SK-N-MC (cell line): ENCODE measurements around the gene OR5H14.
"Not testable (repeated sequence)": the region's sequence is repeated elsewhere in the genome, so short reads cannot be mapped to it uniquely, and the experiment has no call there.

ENCODE experiments used
- DNase-seq: peaks from one replicate; pipeline ENCODE4 v3.0.0-alpha.2; 2011; ENCODE audit warnings: low read depth, low spot score
- H3K27ac ChIP-seq: fragments of 200-600 bp; sonication (generic); 2 replicates; pipeline ENCODE4 v1.5.1; 2016; ENCODE audit warnings: mixed run types
- H3K36me3 ChIP-seq: fragments of 200-600 bp; sonication (generic); 2 replicates; pipeline ENCODE4 v1.6.1; 2017; ENCODE audit warnings: antibody characterized with exemption, low read length, mixed read lengths; ENCODE audit not compliant: insufficient read depth
- H3K4me3 ChIP-seq: fragments of 200-600 bp; sonication (generic); 2 replicates; pipeline ENCODE4 v1.5.1; 2016
- H3K9ac ChIP-seq: fragments of 200-600 bp; sonication (generic); 2 replicates; pipeline ENCODE4 v1.8.0; 2017; ENCODE audit warnings: mixed run types, mixed read lengths; ENCODE audit not compliant: insufficient read length
- H3K9me3 ChIP-seq: fragments of 200-600 bp; sonication (generic); 2 replicates; pipeline ENCODE4 v1.6.1; 2017; ENCODE audit warnings: low read depth, mild to moderate bottlenecking, antibody characterized with exemption, low read length, moderate library complexity, mixed read lengths
- EZH2 ChIP-seq: fragments of 200-600 bp; sonication (generic); IDR thresholded peaks from one replicate; pipeline ENCODE4 v1.6.1; 2017; ENCODE audit warnings: antibody characterized with exemption
- FOXP2 ChIP-seq: optimal IDR thresholded peaks from 2 replicates; pipeline ENCODE3; 2011; ENCODE audit warnings: mild to moderate bottlenecking, moderate library complexity; ENCODE audit not compliant: insufficient read depth; ENCODE audit errors: extremely low read length, control extremely low read depth
- POLR2AphosphoS5 ChIP-seq: IDR thresholded peaks from 2 replicates; pipeline ENCODE4 v1.6.1; 2012; ENCODE audit warnings: mild to moderate bottlenecking, low read depth, low read length, borderline replicate concordance

Gene OR5H14

DNA sequence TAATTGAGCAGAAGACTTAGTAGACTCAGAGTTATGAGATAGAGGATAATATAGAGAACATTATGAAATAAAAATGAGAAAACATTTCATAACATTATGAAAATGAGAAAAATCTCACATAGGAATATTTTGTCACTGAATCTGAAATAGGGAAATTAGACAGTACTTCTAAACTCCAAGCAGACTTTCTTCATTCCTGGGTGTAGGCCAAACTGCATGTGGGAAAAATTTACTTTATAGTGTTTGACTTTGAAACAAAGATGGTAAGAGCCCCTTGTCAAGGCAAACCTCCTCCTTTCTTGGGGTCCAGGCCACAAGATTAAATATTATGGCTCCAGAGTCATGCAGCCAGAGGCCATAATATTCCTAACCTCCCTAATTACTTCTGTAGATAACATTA lies 6.7 kb upstream of the OR5H14 start:
- Histone ChIP-seq H3K27ac (no peak overlapping the region), H3K9ac (no peak overlapping the region), H3K36me3 (no peaks in the 10 kb centered on the region), H3K9me3 (no peaks in the 10 kb centered on the region), H3K4me3 (no peak overlapping the region)
- no peak for DNase-seq
- TF ChIP-seq POLR2AphosphoS5 = no peak
- TF ChIP-seq EZH2 = no peak
- TF ChIP-seq FOXP2 = no peak

- DNase-seq = no peak
- Histone ChIP-seq H3K9ac (no peak overlapping the region), H3K9me3 (no peaks in the 10 kb centered on the region), H3K36me3 (no peaks in the 10 kb centered on the region), H3K4me3 (no peak overlapping the region), H3K27ac (no peak overlapping the region)
- TF ChIP-seq FOXP2 (no peak), EZH2 (no peak), POLR2AphosphoS5 (no peak)
Measured at GRCh38 chr3:98148751-98149150, 1.5 kb downstream of the OR5H14 start.

GRCh38 chr3:98149456-98149855 lies 2.2 kb downstream of the OR5H14 start:
- not testable (repeated sequence) for H3K9me3 ChIP-seq, H3K9ac ChIP-seq, H3K36me3 ChIP-seq, DNase-seq, H3K27ac ChIP-seq, H3K4me3 ChIP-seq

- Histone ChIP-seq H3K9ac (no peak overlapping the region), H3K4me3 (no peak overlapping the region), H3K36me3 (no peaks in the 10 kb centered on the region), H3K9me3 (no peaks in the 10 kb centered on the region), H3K27ac (no peak overlapping the region)
- TF ChIP-seq POLR2AphosphoS5 = no peak
- no peak for TF ChIP-seq FOXP2
- TF ChIP-seq EZH2 = no peak
- DNase-seq = no peak
Measured at GRCh38 chr3:98151241-98151640, 4.0 kb downstream of the OR5H14 start.

- Histone ChIP-seq H3K9ac (no peak within 1 kb of the TSS), H3K9me3 (no peaks in the 10 kb centered on the region), H3K27ac (no peak within 1 kb of the TSS), H3K36me3 (no peaks in the 10 kb centered on the region), H3K4me3 (no peak within 1 kb of the TSS)
- TF ChIP-seq POLR2AphosphoS5 (no peak), EZH2 (no peak), FOXP2 (no peak)
- no peak for DNase-seq
Measured at GRCh38 chr3:98166396-98166795, 19.1 kb downstream of the OR5H14 start, which contains the start of gene OR5H15. OR5H15 (plus strand) TSS chr3:98166696; CDS start chr3:98168700, 2,004 bp downstream.

- no peak overlapping the region for H3K4me3 ChIP-seq
- no peaks in the 10 kb centered on the region for H3K36me3 ChIP-seq
- H3K9ac ChIP-seq = no peak overlapping the region
- H3K9me3 ChIP-seq = no peaks in the 10 kb centered on the region
- TF ChIP-seq FOXP2 (no peak), POLR2AphosphoS5 (no peak), EZH2 (no peak)
- no peak for DNase-seq
- no peak overlapping the region for H3K27ac ChIP-seq
Measured at GRCh38 chr3:98171071-98171470, 23.8 kb downstream of the OR5H14 start.

- H3K9me3 ChIP-seq = no peaks in the 10 kb centered on the region
- H3K36me3 ChIP-seq = no peaks in the 10 kb centered on the region
- no peak overlapping the region for H3K4me3 ChIP-seq
- TF ChIP-seq EZH2 (no peak), FOXP2 (no peak), POLR2AphosphoS5 (no peak)
- no peak overlapping the region for H3K27ac ChIP-seq
- no peak overlapping the region for H3K9ac ChIP-seq
- DNase-seq = no peak
Measured at GRCh38 chr3:98172621-98173020, 25.3 kb downstream of the OR5H14 start.

GRCh38 chr3:98180319-98180890 lies 33.1 kb downstream of the OR5H14 start:
- Histone ChIP-seq H3K27ac (no peak overlapping the region), H3K9me3 (no peaks in the 10 kb centered on the region), H3K36me3 (no peaks in the 10 kb centered on the region), H3K4me3 (no peak overlapping the region), H3K9ac (no peak overlapping the region)
- no peak for TF ChIP-seq FOXP2
- TF ChIP-seq POLR2AphosphoS5 = no peak
- no peak for TF ChIP-seq EZH2
- DNase-seq = no peak

GRCh38 chr3:98182196-98182595 lies 34.9 kb downstream of the OR5H14 start:
- Histone ChIP-seq H3K9me3 (no peaks in the 10 kb centered on the region), H3K27ac (no peak overlapping the region), H3K4me3 (no peak overlapping the region), H3K9ac (no peak overlapping the region), H3K36me3 (no peaks in the 10 kb centered on the region)
- TF ChIP-seq FOXP2 (no peak), POLR2AphosphoS5 (no peak), EZH2 (no peak)
- DNase-seq = no peak
